Measurements from ENCODE around the gene GRID1. TPM values are rescaled to one million over a fixed set of nuclear protein-coding genes. Genes with fewer than 3 reads are reported as not detected.
A peak's percentile ranks its signal among the peaks of the same experiment; 100 is the strongest.

Gene GRID1
- total RNA-seq, 4 donors from 2014 or later, result 17.2 to 28.1 (median 23.6) TPM

DNA sequence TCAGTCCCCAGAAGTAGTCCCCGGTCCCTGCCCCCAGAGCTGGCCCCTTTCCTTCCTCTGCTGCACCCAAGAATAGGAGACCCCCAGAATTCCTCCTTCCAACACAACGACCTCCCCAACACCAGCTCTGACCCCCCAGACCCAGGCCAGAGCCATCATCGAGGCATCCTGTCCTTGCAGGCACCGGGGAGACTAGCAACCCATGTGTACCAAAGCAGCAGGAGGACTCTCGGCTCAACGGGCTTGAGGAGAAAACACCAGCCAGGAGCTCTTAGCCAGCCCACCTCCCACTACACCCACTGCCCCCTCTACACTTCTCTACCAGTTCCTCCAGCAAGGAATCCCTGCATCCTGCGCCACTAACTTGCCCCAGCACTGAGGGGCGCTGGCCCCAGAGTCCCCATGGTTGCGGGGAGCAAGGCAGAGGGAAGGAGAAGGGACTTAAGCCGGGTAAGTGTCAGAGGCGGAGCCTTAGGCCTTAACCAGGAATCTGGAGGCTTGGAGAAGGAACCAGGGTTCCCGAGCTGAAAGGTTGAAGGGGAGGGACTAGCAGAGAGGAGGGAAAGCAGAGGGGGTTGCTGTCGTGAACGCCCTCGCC lies 3.9 kb downstream of the GRID1 start:
- peaks cover 19 to 47% of the 10 kb centered on the region in 2 donors for H3K4me1 ChIP-seq
- DNase-seq, result no peak
- intact Hi-C loops (cut with DNase I), result loop anchor here (5.0 to 10.0 kb wide), 2 partner anchors 100 to 368 kb away; no protein-coding TSS in a partner anchor
- no peak for TF ChIP-seq CTCF (IDR thresholded peaks at IDR 0.05)
- no peak for TF ChIP-seq POLR2A (IDR thresholded peaks at IDR 0.05)
- H3K27ac ChIP-seq, result peak overlapping the region; percentile 36 to 65 (median 60)
- no peak overlapping the region for H3K4me3 ChIP-seq (replicated peaks in 1 of 3)
- no peaks in the 10 kb centered on the region for H3K27me3 ChIP-seq
- H3K36me3 ChIP-seq, result no peaks in the 10 kb centered on the region
- no peaks in the 10 kb centered on the region for H3K9me3 ChIP-seq
- WGBS, 2 donors, result 61 to 64% methylated on average over 13 to 14 of the region's 15 CpGs

- TF ChIP-seq POLR2A (IDR thresholded peaks at IDR 0.05) (no peak), CTCF (IDR thresholded peaks at IDR 0.05) (no peak)
- WGBS, 2 donors, result 84 to 94% methylated on average over 2 of the region's 2 CpGs
- no peak for DNase-seq
Observed at GRCh38 chr10:86362129-86362527, 4.5 kb downstream of the GRID1 start.

DNA sequence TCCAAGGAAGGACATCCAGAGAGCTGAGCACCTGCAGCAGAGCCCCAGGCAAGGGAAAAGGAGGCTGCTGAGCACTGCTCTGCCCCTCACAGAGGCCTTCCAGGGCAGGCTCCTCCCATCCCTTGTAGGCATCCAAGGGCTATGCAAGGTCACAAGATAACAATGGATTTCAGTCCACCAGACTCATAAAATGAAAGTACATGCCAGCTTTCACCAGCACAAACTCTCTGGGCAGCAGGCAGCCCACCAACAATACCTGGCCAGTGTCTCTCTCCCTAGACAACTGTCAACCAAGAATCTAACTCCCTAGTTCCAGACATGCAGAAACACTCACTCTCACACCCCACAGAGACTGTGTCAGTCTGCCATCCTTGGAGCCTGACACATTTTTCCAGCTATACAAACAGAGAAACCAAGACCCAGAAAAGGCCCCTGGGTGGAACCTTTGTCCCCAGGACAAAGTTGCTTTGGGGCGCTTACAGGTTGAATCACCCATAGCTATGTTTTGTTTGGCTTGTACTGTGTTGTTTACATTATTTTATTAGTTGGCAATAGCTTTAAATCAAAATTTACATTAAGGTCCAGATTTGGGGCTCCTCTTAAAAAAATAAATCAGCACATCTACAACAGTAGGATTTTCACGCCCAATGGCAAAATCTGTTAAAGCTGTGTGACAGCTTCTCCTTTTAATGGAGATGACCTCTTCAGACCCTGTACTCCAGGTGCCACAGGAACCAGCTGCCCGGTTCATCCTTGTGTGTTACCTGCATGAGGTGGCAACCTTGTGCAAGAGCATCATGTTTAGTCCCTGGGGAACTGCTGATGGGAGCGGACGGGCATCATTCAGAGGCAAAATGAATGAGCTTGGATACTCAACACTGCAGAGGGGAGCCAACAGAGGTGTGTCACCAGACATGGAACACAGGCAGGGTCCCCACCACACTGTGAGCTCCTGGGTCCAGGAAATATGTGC lies 5.2 kb downstream of the GRID1 start:
- Histone ChIP-seq H3K4me1 (peaks cover 10 to 42% of the 10 kb centered on the region in 2 donors), H3K27ac (no peak overlapping the region), H3K4me3 (replicated peaks in 1 of 3) (no peak overlapping the region), H3K27me3 (no peaks in the 10 kb centered on the region), H3K9me3 (no peaks in the 10 kb centered on the region), H3K36me3 (no peaks in the 10 kb centered on the region)
- 98 to 99% methylated on average over 5 of the region's 5 CpGs for WGBS, 2 donors
- no peak for TF ChIP-seq POLR2A (IDR thresholded peaks at IDR 0.05)
- no peak for DNase-seq
- intact Hi-C loops (cut with DNase I), result loop anchor here (5.0 to 10.0 kb wide), 2 partner anchors 99 to 367 kb away; no protein-coding TSS in a partner anchor

More at GRCh38 chr10:86362129-86362527, 4.5 kb downstream of the GRID1 start:
- intact Hi-C loops (cut with DNase I), result loop anchor here (5.0 to 10.0 kb wide), 2 partner anchors 100 to 367 kb away; no protein-coding TSS in a partner anchor
- H3K27me3 ChIP-seq, result no peaks in the 10 kb centered on the region
- no peaks in the 10 kb centered on the region for H3K9me3 ChIP-seq
- peak overlapping the region in 1 of 3 donors; percentile 60 for H3K27ac ChIP-seq
- H3K4me1 ChIP-seq, result peaks cover 13 to 43% of the 10 kb centered on the region in 2 donors
- H3K36me3 ChIP-seq, result no peaks in the 10 kb centered on the region
- H3K4me3 ChIP-seq (replicated peaks in 1 of 3), result no peak overlapping the region

DNA sequence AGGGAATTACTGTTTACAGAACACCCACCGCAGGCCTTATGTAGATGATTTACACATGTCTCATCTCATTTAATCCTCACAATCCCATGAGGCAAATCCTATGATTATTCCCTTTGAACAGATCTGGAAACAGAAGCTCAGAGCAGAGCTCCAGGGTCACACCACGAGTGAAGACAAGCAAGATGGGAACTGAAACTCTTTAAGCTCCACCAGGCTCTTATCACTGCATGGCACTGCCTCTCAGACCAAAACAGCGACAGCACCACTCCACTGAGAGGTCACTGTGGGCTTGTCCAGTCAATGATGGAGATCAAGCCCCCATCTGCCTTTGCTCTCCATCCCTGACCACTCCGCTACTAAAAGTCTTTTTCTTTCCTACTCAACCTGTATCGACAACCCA lies 5.9 kb downstream of the GRID1 start:
- Histone ChIP-seq H3K27ac (no peak overlapping the region), H3K36me3 (no peaks in the 10 kb centered on the region), H3K27me3 (no peaks in the 10 kb centered on the region), H3K4me3 (replicated peaks in 1 of 3) (no peak overlapping the region), H3K4me1 (peaks cover 12 to 50% of the 10 kb centered on the region in 2 donors), H3K9me3 (no peaks in the 10 kb centered on the region)
- no peak for DNase-seq
- TF ChIP-seq POLR2A (IDR thresholded peaks at IDR 0.05) (no peak), CTCF (IDR thresholded peaks at IDR 0.05) (no peak)
- 87 to 90% methylated on average over 5 of the region's 5 CpGs for WGBS, 2 donors
- intact Hi-C loops (cut with DNase I), result loop anchor here (5.0 to 10.0 kb wide), 2 partner anchors 98 to 366 kb away; no protein-coding TSS in a partner anchor

DNA sequence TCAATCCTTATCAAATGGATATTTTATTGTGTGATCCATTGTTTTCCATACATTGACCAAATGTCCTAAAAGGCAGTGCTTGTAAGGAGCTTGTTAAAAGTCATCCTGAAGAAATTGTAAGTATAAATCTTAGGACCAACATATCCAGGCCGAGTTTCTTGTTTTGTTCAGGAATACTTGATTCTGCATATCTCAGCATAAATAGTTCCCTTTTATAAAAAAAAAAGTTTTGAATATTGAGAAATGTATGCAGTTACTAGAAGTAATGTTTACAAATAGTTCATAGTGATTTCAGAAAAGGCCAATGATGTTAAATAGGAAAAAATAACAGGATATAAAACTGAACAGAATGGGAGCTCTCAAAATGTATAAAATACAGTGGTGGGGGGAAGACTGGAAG lies 6.6 kb downstream of the GRID1 start:
- DNase-seq, result no peak
- Histone ChIP-seq H3K27ac (no peak overlapping the region), H3K4me1 (peaks cover 17 to 57% of the 10 kb centered on the region in 2 donors), H3K4me3 (replicated peaks in 1 of 3) (no peak overlapping the region), H3K9me3 (no peaks in the 10 kb centered on the region), H3K36me3 (no peaks in the 10 kb centered on the region), H3K27me3 (no peaks in the 10 kb centered on the region)
- intact Hi-C loops (cut with DNase I), result loop anchor here (5.0 to 10.0 kb wide), 2 partner anchors 98 to 365 kb away; no protein-coding TSS in a partner anchor
- TF ChIP-seq POLR2A (IDR thresholded peaks at IDR 0.05), result no peak
- no peak for TF ChIP-seq CTCF (IDR thresholded peaks at IDR 0.05)
- WGBS, 2 donors, result 64 to 80% methylated on average over 1 of the region's 1 CpG

All from thyroid gland (tissue), 4 donors.